Neutrophil (primary cell): ENCODE data around the gene WWC1.

ENCODE experiments used
- H3K27ac ChIP-seq: fragments of 200-600 bp; sonication (generic); 2 replicates; pipeline ENCODE4 v1.5.1; 2016; ENCODE audit warnings: mild to moderate bottlenecking, moderate library complexity
- H3K27me3 ChIP-seq: fragments of 200-600 bp; sonication (generic); 2 replicates; pipeline ENCODE4 v1.6.0; 2016; ENCODE audit warnings: mild to moderate bottlenecking
- H3K36me3 ChIP-seq: fragments of 200-600 bp; sonication (generic); 2 replicates; pipeline ENCODE4 v1.5.1; 2017
- H3K4me1 ChIP-seq, 2 experiments: fragments of 200-600 bp in 1 of 2; sonication (generic) in 1 of 2; 1 replicate in 1 of 2; 2 replicates in 1 of 2; pipeline versions ENCODE4 v1.5.1 to v1.6.1; 2013 to 2016; ENCODE audit warnings: low read depth in 1 of 2, low read length in 1 of 2, mild to moderate bottlenecking in 1 of 2, moderate library complexity in 1 of 2; ENCODE audit not compliant: control insufficient read depth in 1 of 2, insufficient read depth in 1 of 2
- H3K4me3 ChIP-seq, 2 experiments: fragments of 200-600 bp in 1 of 2; sonication (generic) in 1 of 2; 1 replicate in 1 of 2; 2 replicates in 1 of 2; pipeline ENCODE4 v1.5.1; 2013 to 2016; ENCODE audit warnings: low read depth in 1 of 2, low read length in 1 of 2, mild to moderate bottlenecking in 1 of 2, moderate library complexity in 1 of 2
- H3K9me3 ChIP-seq: fragments of 200-600 bp; sonication (generic); 2 replicates; pipeline ENCODE4 v1.5.1; 2016
- TF ChIP-seq, protein P1 (sequence below): fragments of 200-600 bp; sonication (generic); IDR thresholded peaks from 2 replicates; pipeline ENCODE4 v1.5.1; 2016; ENCODE audit warnings: antibody characterized with exemption

Gene WWC1

DNA sequence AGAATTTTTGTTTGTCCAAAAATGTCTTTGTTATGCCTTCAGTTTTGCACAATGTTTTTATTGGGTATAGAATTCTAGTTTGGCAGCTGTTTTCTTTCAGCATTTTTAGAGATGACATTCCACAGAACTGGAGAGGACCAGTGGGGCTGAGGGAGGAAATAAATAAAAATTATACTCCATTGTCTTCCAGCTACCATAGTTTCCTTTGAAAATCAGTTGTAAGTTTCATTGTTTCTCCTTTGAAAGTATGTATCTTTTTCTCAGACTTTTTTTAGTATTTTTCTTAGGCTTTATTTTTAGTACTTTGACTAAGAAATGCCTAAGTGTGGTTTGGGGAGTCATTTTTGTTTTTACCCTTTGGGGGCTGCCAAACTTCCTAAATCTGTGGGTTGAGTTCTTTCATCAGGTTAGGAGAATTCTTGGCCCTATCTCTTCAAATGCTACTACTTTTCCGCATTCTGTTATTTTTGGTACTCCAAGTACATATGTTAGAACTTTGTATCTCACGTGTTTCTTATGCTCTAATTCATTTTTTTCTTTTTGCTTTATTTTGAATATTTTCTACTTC, 222.5 kb downstream of the WWC1 start:
- no peaks in the 10 kb centered on the region for H3K4me1 ChIP-seq
- H3K27me3 ChIP-seq = no peaks in the 10 kb centered on the region
- H3K27ac ChIP-seq = no peak overlapping the region
- TF ChIP-seq, protein P1, sequence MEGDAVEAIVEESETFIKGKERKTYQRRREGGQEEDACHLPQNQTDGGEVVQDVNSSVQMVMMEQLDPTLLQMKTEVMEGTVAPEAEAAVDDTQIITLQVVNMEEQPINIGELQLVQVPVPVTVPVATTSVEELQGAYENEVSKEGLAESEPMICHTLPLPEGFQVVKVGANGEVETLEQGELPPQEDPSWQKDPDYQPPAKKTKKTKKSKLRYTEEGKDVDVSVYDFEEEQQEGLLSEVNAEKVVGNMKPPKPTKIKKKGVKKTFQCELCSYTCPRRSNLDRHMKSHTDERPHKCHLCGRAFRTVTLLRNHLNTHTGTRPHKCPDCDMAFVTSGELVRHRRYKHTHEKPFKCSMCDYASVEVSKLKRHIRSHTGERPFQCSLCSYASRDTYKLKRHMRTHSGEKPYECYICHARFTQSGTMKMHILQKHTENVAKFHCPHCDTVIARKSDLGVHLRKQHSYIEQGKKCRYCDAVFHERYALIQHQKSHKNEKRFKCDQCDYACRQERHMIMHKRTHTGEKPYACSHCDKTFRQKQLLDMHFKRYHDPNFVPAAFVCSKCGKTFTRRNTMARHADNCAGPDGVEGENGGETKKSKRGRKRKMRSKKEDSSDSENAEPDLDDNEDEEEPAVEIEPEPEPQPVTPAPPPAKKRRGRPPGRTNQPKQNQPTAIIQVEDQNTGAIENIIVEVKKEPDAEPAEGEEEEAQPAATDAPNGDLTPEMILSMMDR = no peak
- H3K4me3 ChIP-seq = no peak overlapping the region
- H3K36me3 ChIP-seq = peaks cover 85% of the 10 kb centered on the region
- no peaks in the 10 kb centered on the region for H3K9me3 ChIP-seq
